OCI-LY7 (cell line): ENCODE data around the gene RTN4IP1.

Experiments used
- CTCF ChIP-seq: fragments of 200-600 bp; sonication (generic); conservative IDR thresholded peaks from 2 replicates; pipeline ENCODE4 v1.5.1; 2014; ENCODE audit warnings: mild to moderate bottlenecking, antibody characterized with exemption, low read length, moderate library complexity, mixed read lengths
- EZH2phosphoT487 ChIP-seq: fragments of 200-600 bp; sonication (generic); IDR thresholded peaks from 2 replicates; pipeline ENCODE4 v1.6.1; 2018; ENCODE audit warnings: low read depth, borderline replicate concordance, mild to moderate bottlenecking, mixed run types, antibody characterized with exemption, low read length, moderate library complexity, mixed read lengths

GRCh38 chr6:106637717-106638341, 8.5 kb upstream of the RTN4IP1 start:
- TF ChIP-seq CTCF = no peak
- no peak for TF ChIP-seq EZH2phosphoT487
